ENCODE results near the gene GIN1.
"Not testable (repeated sequence)": the region's sequence is repeated elsewhere in the genome, so short reads cannot be mapped to it uniquely, and the experiment has no call there.

Gene GIN1

DNA sequence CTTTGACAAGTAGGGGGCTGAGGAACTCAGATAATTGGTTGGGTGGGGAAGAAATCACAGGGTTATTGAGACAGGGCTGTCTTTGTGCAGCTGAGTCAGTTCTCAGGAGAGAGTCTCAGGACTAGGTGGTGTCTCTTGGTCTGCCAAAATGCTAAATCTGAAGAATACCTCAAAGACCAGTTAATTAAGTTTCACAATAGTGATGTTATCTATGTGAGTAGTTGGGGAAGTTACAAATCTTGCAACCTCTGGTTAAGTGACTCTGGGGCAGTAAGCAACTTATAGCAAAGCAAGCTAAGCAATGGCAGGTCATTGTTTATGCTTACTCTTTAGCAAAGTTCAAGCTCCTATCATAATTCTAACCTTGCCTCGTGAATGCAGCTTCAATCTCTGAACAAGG, 53.6 kb downstream of the GIN1 start:
- TF ChIP-seq, protein P1, sequence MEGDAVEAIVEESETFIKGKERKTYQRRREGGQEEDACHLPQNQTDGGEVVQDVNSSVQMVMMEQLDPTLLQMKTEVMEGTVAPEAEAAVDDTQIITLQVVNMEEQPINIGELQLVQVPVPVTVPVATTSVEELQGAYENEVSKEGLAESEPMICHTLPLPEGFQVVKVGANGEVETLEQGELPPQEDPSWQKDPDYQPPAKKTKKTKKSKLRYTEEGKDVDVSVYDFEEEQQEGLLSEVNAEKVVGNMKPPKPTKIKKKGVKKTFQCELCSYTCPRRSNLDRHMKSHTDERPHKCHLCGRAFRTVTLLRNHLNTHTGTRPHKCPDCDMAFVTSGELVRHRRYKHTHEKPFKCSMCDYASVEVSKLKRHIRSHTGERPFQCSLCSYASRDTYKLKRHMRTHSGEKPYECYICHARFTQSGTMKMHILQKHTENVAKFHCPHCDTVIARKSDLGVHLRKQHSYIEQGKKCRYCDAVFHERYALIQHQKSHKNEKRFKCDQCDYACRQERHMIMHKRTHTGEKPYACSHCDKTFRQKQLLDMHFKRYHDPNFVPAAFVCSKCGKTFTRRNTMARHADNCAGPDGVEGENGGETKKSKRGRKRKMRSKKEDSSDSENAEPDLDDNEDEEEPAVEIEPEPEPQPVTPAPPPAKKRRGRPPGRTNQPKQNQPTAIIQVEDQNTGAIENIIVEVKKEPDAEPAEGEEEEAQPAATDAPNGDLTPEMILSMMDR (IDR thresholded peaks at IDR 0.05; ENCODE audit: borderline replicate concordance, insufficient read depth, low read depth, low read length): no peak
- H3K4me3 ChIP-seq (ENCODE audit: low read depth, low read length): no peak overlapping the region

- TF ChIP-seq, protein P1 (IDR thresholded peaks at IDR 0.05; ENCODE audit: borderline replicate concordance, insufficient read depth, low read depth, low read length): no peak
- no peak overlapping the region for H3K4me3 ChIP-seq (ENCODE audit: low read depth, low read length)
Measured at GRCh38 chr5:103060424-103060954, 59.4 kb downstream of the GIN1 start.

GRCh38 chr5:103059525-103059924, 60.4 kb downstream of the GIN1 start:
- no peak overlapping the region for H3K4me3 ChIP-seq (ENCODE audit: low read depth, low read length)
- TF ChIP-seq, protein P1 (IDR thresholded peaks at IDR 0.05; ENCODE audit: borderline replicate concordance, insufficient read depth, low read depth, low read length): no peak

- TF ChIP-seq, protein P1 (IDR thresholded peaks at IDR 0.05; ENCODE audit: borderline replicate concordance, insufficient read depth, low read depth, low read length): no peak
Measured at GRCh38 chr5:103057208-103058130, 62.5 kb downstream of the GIN1 start.

DNA sequence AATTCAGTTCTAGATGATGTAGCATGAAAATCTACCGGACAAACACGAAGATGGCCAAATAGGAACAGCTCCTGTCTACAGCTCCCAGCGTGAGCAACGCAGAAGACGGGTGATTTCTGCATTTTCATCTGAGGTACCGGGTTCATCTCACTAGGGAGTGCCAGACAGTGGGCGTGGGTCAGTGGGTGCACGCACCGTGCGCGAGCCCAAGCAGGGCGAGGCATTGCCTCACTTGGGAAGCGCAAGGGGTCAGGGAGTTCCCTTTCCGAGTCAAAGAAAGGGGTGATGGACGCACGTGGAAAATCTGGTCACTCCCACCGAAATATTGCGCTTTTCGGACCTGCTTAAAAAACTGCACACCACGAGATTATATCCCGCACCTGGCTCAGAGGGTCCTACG, 73.2 kb downstream of the GIN1 start:
- not testable (repeated sequence) for H3K4me3 ChIP-seq (ENCODE audit: low read depth, low read length)

More at GRCh38 chr5:103057208-103058130, 62.5 kb downstream of the GIN1 start:
- no peak overlapping the region for H3K4me3 ChIP-seq (ENCODE audit: low read depth, low read length)

GRCh38 chr5:103041071-103041676, 78.8 kb downstream of the GIN1 start:
- no peak overlapping the region for H3K4me3 ChIP-seq (ENCODE audit: low read depth, low read length)
- TF ChIP-seq, protein P1 (IDR thresholded peaks at IDR 0.05; ENCODE audit: borderline replicate concordance, insufficient read depth, low read depth, low read length): no peak

DNA sequence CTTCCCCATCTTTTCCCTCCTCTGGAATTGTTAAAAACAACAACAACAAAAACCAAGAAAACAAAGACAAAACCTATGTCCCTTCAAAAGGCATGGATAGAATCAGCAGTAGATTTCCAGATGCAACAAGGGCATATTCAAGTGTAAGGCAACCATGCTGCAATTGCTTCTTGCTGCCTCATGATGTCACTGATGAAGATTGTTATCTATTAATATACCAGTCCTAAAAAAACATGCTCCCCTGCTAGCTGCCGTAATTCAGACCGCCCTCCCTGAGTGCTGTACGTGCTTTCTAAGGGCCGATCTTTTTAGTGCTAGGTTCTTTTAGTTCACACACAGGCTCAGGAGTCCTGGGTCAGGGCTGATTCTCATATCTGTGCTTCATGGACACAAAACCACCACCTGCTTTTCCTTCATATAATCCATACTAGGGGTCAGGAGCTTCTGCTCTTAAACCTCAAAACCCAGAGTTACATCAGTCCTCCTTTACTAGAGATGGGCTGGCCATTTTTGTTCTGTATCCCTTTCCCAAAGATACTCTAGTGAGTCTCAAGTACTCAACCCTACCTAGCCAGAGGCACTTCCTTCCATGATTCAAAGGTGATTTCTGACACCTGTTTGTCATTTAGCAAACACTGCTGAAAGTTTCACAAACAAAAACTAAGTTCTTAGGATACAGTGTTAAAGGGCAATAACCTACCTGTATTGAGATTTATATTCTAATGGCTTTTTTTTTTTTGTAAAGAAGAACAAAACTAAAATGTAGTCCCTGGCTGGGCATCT, 82.1 kb downstream of the GIN1 start:
- no peak overlapping the region for H3K4me3 ChIP-seq (ENCODE audit: low read depth, low read length)
- TF ChIP-seq, protein P1 (IDR thresholded peaks at IDR 0.05; ENCODE audit: borderline replicate concordance, insufficient read depth, low read depth, low read length): no peak

Measured in GM12875 (cell line).